Liver (tissue), 9 donors: ENCODE data around the gene KRT80. TPM values are rescaled to one million over a fixed set of nuclear protein-coding genes. Genes with fewer than 3 reads are reported as not detected.
A peak's percentile ranks its signal among the peaks of the same experiment; 100 is the strongest.

Source experiments
- DNase-seq: peaks from one replicate; pipeline ENCODE4 v3.0.0-alpha.2; 2017; ENCODE audit warnings: low spot score
- H3K27ac ChIP-seq, 2 donors: one replicate each; pipeline ENCODE4 v1.7.0; 2013; ENCODE audit warnings: inconsistent platforms in 2 of 2, low read length in 2 of 2, control low read depth in 1 of 2, low read depth in 1 of 2, mild to moderate bottlenecking in 1 of 2
- H3K27me3 ChIP-seq, 4 donors: one replicate each; pipeline versions ENCODE4 v1.6.1 to v1.7.0; 2013; ENCODE audit warnings: low read length in 3 of 4, inconsistent platforms in 1 of 4, mild to moderate bottlenecking in 1 of 4, moderate library complexity in 1 of 4; ENCODE audit not compliant: control insufficient read depth in 4 of 4, insufficient read depth in 4 of 4
- H3K36me3 ChIP-seq, 4 donors: one replicate each; pipeline versions ENCODE4 v1.6.1 to v1.7.0; 2013; ENCODE audit warnings: low read length in 3 of 4, mild to moderate bottlenecking in 3 of 4, low read depth in 1 of 4, moderate library complexity in 1 of 4; ENCODE audit not compliant: control insufficient read depth in 4 of 4, insufficient read depth in 3 of 4
- H3K4me1 ChIP-seq, 4 donors: one replicate each; pipeline versions ENCODE4 v1.6.1 to v1.7.0; 2013; ENCODE audit warnings: low read length in 3 of 4, mild to moderate bottlenecking in 3 of 4, moderate library complexity in 1 of 4; ENCODE audit not compliant: control insufficient read depth in 4 of 4, insufficient read depth in 4 of 4
- H3K4me3 ChIP-seq, 3 donors: one replicate each; pipeline versions ENCODE4 v1.6.1 to v1.7.0; 2013; ENCODE audit warnings: low read length in 3 of 3, control low read depth in 1 of 3, low read depth in 1 of 3, mild to moderate bottlenecking in 1 of 3
- H3K9ac ChIP-seq, 2 donors: one replicate each; pipeline ENCODE4 v1.7.0; 2013; ENCODE audit warnings: low read length in 2 of 2, mild to moderate bottlenecking in 2 of 2, moderate library complexity in 2 of 2, control low read depth in 1 of 2, low read depth in 1 of 2
- H3K9me3 ChIP-seq, 4 donors: one replicate each; pipeline versions ENCODE4 v1.6.1 to v1.7.0; 2013; ENCODE audit warnings: low read length in 3 of 4; ENCODE audit not compliant: control insufficient read depth in 4 of 4
- CTCF ChIP-seq: fragments of 150-350 bp; IDR thresholded peaks from 2 replicates; pipeline ENCODE4 v1.5.1; 2017; ENCODE audit warnings: improper control_type of control experiment, low read depth, low read length; ENCODE audit not compliant: missing input control
- EGR1 ChIP-seq, 2 donors: IDR thresholded peaks; 2 replicates each; pipeline ENCODE4 v1.6.1; 2016 to 2018; ENCODE audit warnings: antibody characterized with exemption in 2 of 2, low read depth in 2 of 2
- FOXA1 ChIP-seq: IDR thresholded peaks from 2 replicates; pipeline ENCODE4 v1.6.1; 2016; ENCODE audit warnings: antibody characterized with exemption
- HNF4A ChIP-seq, 2 donors: conservative IDR thresholded peaks; 2 replicates each; pipeline ENCODE4 v1.6.1; 2016; ENCODE audit warnings: antibody characterized with exemption in 2 of 2, mild to moderate bottlenecking in 2 of 2
- HNF4G ChIP-seq: IDR thresholded peaks from 2 replicates; pipeline ENCODE4 v1.6.1; 2016; ENCODE audit warnings: antibody characterized with exemption
- JUND ChIP-seq, 2 donors: IDR thresholded peaks; 2 replicates each; pipeline ENCODE4 v1.6.1; 2016; ENCODE audit warnings: antibody characterized with exemption in 2 of 2
- MAX ChIP-seq: IDR thresholded peaks from 2 replicates; pipeline ENCODE4 v1.6.1; 2016; ENCODE audit warnings: antibody characterized with exemption
- NR2F2 ChIP-seq: IDR thresholded peaks from 2 replicates; pipeline ENCODE4 v1.6.1; 2016; ENCODE audit warnings: antibody characterized with exemption
- REST ChIP-seq: IDR thresholded peaks from 2 replicates; pipeline ENCODE4 v1.6.1; 2016; ENCODE audit warnings: antibody characterized with exemption, mild to moderate bottlenecking
- SP1 ChIP-seq: IDR thresholded peaks from 2 replicates; pipeline ENCODE4 v1.6.1; 2018; ENCODE audit warnings: antibody characterized with exemption, mild to moderate bottlenecking
- TAF1 ChIP-seq: conservative IDR thresholded peaks from 2 replicates; pipeline ENCODE4 v1.6.1; 2016; ENCODE audit warnings: antibody characterized with exemption, mild to moderate bottlenecking
- YY1 ChIP-seq: IDR thresholded peaks from 2 replicates; pipeline ENCODE4 v1.6.1; 2016; ENCODE audit warnings: antibody characterized with exemption, mild to moderate bottlenecking
- WGBS: extraction: QIAGEN DNeasy Blood & Tissue Kit; methylation state at CpG from one replicate; pipeline ENCODE4 v1.1.7; 2013; 5-methylcytosine and 5-hydroxymethylcytosine counted together
- polyA plus RNA-seq, 2 donors: library from polyadenylated mRNA; stranded (reverse) in 1 of 2; unstranded in 1 of 2; fragments of 200-250 nt in 1 of 2; fragments of >200 nt in 1 of 2; fragmentation: Nextera tagmentation in 1 of 2; extraction: Ambion mirVana in 1 of 2; gene quantifications; one replicate each; pipeline versions ENCODE4 v1.2.1 to v1.2.3, GENCODE V29; 2013 to 2015
- total RNA-seq, 2 donors: library from RNA; depleted of rRNA; stranded (reverse); fragments of >200 nt; gene quantifications; one replicate each; pipeline ENCODE4 v1.2.3, GENCODE V29; 2014
- donor health status: healthy.
- donor health status: healthy.
- donor health status: healthy.
- donor health status: healthy.
- donor health status: healthy.

Gene KRT80
- total and polyA plus RNA-seq, 4 donors: 0.04 to 0.12 (median 0.07) TPM

GRCh38 chr12:52220477-52220876 lies 28.7 kb upstream of the KRT80 start (continued):
- TF ChIP-seq HNF4G: no peak
- no peak for TF ChIP-seq EGR1 (IDR thresholded peaks at IDR 0.05; ENCODE audit: low read depth in 2 of 2)
- TF ChIP-seq TAF1: no peak
- no peak for TF ChIP-seq MAX
- TF ChIP-seq SP1: no peak
- no peak for TF ChIP-seq YY1

- 90% methylated on average over 4 of the region's 4 CpGs for WGBS
- peaks cover 0 to 6% (median 4%) of the 10 kb centered on the region in 4 donors for H3K27me3 ChIP-seq
- H3K27ac ChIP-seq: no peak overlapping the region
- DNase-seq: no peak
- H3K9ac ChIP-seq: no peak overlapping the region
- H3K36me3 ChIP-seq: no peaks in the 10 kb centered on the region
- H3K4me3 ChIP-seq: no peak overlapping the region
- no peaks in the 10 kb centered on the region for H3K9me3 ChIP-seq
- peaks cover 0 to 2% (median 0%) of the 10 kb centered on the region in 4 donors for H3K4me1 ChIP-seq
- TF ChIP-seq JUND (IDR thresholded peaks at IDR 0.05) (no peak), EGR1 (IDR thresholded peaks at IDR 0.05; ENCODE audit: low read depth in 2 of 2) (no peak), TAF1 (no peak)
Observed at GRCh38 chr12:52218001-52218400, 26.2 kb upstream of the KRT80 start.

- Histone ChIP-seq H3K4me3 (no peak overlapping the region), H3K9me3 (no peaks in the 10 kb centered on the region), H3K4me1 (peaks cover 0 to 2% (median 0%) of the 10 kb centered on the region in 4 donors), H3K27me3 (peaks cover 0 to 5% (median 4%) of the 10 kb centered on the region in 4 donors), H3K9ac (no peak overlapping the region), H3K27ac (no peak overlapping the region), H3K36me3 (no peaks in the 10 kb centered on the region)
- no peak for DNase-seq
- WGBS: 30% methylated on average over 5 of the region's 5 CpGs
- TF ChIP-seq CTCF (no peak), NR2F2 (peak; percentile 95)
Observed at GRCh38 chr12:52217223-52217622, 25.4 kb upstream of the KRT80 start.

GRCh38 chr12:52216807-52217206 lies 25.0 kb upstream of the KRT80 start:
- Histone ChIP-seq H3K27ac (no peak overlapping the region), H3K9ac (no peak overlapping the region), H3K36me3 (no peaks in the 10 kb centered on the region), H3K4me1 (peaks cover 0 to 2% (median 0%) of the 10 kb centered on the region in 4 donors), H3K27me3 (peaks cover 0 to 3% (median 2%) of the 10 kb centered on the region in 4 donors), H3K4me3 (no peak overlapping the region), H3K9me3 (no peaks in the 10 kb centered on the region)
- TF ChIP-seq HNF4G (no peak), JUND (IDR thresholded peaks at IDR 0.05) (no peak), FOXA1 (no peak), EGR1 (IDR thresholded peaks at IDR 0.05; ENCODE audit: low read depth in 2 of 2) (no peak), YY1 (no peak), SP1 (no peak), NR2F2 (no peak), CTCF (no peak), REST (no peak), HNF4A (conservative IDR thresholded peaks at IDR 0.05) (no peak)
- DNase-seq: no peak
- 39% methylated on average over 1 of the region's 1 CpG for WGBS
